GM19239 (cell line): ENCODE results near the gene PRKCZ.
"Not testable (repeated sequence)": the region's sequence is repeated elsewhere in the genome, so short reads cannot be mapped to it uniquely, and the experiment has no call there.

Experiments used
- DNase-seq: peaks from one replicate; pipeline ENCODE4 v3.0.0; 2011; ENCODE audit warnings: low spot score; ENCODE audit not compliant: insufficient read length
- FAIRE-seq: peaks from 2 replicates; lab custom pipeline; 2011; peaks lifted over from hg19 to GRCh38; lab: Jason Lieb, UNC

The PRKCZ gene

DNA sequence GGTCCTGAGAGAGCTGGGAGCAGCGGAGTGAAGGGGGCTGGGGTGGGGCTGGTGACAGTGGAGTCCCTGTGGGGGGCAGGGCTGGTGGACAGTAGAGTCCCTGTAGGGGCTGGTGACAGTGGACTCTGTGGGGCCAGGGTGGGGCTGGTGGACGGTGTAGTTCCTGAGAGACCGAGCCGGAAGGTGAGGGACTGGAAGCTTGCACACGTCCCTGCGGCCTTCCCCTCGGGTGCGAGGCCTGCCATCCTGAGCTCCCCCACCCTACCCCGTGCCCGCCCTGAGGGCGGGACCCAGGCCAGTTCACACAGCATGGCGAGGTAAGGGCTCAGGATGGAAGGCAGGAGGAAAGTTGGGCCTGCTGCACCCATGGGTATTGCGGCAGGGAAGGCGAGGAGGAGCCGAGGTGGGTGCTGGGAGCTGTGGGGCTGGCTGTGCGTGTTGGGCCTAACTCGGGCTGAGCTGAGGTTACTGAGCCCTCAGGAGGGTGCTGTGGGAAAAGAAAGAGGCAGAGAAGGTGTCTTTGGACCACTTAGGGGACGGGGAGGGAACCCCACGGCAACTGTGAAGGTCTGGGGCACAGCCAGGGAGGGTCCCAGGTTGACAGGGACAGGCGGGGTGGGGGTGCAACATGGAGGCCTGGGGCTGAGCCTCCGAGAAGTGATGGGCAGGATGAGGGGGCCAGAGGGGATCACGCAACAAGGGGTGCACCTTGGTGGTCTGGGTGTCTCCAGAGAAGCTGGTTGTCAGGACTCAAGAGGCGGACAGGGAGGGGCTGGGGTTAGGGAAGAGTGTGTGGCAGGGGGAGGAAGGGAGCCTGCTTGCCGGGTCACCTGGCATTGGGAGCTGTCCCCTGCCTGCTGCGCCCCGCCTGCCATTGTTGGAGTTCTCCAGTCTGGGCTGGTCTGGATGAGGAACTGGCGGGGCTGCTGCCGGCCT, 60.8 kb downstream of the PRKCZ start:
- no peak for DNase-seq
- no peak for FAIRE-seq

DNA sequence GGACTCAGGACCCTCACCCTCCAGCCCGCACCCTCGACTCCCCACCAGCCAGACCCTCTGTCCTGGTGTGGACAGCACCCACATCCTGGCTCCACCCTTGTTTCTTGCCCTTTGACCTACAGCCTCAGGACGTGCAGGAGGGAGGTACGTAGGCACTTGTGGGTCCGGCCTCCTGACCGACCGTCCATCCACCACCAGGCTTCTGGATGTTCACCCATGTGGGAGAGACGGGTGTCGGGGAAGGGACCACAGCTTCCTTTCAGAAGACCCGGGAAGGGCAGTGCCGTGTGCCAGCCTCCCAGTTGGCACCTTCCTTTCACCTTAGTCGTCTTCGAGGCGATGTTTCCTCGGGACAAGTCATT, 61.4 kb downstream of the PRKCZ start:
- FAIRE-seq (no peak), DNase-seq (no peak)

DNA sequence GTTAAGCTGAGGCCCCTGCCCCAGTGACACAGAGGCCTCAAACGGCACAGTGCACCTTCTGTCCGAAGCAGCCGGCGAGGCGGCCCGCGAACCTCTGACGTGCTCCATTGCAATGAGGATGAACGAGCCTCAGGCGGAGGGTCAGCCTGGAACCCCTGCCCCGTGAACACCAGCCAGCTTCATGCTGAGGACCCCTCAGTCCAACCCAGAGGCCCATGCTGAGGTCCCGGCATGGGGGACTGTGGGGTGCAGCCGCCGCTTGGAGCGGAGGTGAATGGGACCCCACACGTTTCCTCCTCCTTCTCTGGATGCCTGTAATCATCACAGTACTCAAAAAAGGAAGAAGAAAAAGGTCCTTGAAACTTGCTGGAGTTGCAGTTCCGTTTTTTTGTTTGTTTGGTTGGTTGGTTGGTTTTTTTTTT, 62.1 kb downstream of the PRKCZ start:
- DNase-seq (peak; percentile 86), FAIRE-seq (peak; percentile 78)

DNA sequence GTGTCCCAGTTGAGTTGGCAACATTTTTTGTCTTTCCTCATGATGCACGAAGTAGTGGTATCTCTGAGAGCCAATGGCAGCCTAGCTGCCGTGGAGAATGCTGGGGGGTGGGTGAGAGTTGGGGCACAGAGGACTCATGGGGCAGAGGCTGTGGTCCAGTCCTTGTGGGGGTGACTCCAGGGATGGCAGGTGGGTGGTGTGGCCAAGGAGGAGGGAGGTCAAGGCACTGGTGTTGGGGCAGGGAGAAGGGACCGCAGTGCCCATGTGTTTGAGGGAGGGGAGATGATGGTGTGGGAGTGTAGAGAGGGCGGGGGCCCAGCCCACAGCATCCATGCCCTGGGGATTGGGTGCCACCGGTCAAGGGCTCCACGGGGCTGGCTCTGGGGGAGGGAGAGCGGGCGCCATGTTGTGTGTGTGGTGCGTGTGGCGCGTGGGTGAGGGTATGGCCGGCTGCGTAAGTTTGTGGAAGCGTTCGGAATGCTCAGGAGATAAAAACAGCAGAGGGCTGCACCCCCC, 63.5 kb downstream of the PRKCZ start:
- DNase-seq (no peak), FAIRE-seq (no peak)

DNA sequence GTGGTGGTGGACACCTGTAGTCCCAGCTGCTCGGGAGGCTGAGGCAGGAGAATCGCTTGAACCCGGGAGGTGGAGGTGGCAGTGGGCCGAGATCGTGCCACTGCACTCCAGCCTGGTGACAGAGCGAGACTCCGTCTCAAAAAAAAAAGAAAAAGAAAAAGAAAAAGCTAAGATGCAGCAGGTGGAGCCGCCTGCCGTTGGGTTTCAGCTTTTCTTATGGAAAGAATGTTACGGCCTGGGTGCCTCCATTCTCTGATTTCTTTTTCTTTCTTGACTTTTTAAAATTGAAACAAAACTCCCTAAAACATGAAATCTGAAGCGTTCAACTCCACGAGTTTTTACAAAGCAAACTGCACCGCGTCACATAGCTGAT, 64.4 kb downstream of the PRKCZ start:
- not testable (repeated sequence) for DNase-seq, FAIRE-seq

DNA sequence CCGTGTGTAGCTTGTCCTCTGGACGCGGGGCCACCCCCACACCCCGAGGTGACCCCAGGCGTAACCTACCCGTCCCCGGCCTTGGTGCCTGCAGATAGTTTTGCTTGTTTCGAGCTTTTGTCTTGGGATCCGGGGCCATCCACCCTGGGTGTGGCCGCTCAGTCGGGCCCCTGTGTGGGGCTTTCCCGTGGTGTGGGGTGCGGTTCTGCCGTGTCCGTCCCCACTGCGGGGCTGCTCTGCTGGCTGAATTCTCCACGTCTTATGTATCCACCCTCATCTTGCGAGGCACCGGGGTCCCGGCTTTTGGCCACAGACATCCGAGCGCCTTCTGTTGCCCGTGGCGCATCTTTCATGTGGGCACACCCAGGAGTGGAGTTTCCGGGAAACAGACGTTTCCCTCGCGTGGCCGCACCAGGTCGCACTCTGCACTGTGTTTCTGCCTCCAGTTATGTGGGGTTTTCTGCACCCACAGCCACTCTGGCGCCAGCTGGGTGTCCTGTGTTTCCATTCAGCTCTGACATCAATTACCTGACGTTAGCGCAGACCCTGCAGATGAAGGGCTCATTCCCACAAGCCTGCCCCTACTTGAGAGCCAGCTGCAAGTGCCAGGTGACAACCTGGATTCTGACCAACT, 64.9 kb downstream of the PRKCZ start:
- FAIRE-seq = no peak
- DNase-seq = no peak

DNA sequence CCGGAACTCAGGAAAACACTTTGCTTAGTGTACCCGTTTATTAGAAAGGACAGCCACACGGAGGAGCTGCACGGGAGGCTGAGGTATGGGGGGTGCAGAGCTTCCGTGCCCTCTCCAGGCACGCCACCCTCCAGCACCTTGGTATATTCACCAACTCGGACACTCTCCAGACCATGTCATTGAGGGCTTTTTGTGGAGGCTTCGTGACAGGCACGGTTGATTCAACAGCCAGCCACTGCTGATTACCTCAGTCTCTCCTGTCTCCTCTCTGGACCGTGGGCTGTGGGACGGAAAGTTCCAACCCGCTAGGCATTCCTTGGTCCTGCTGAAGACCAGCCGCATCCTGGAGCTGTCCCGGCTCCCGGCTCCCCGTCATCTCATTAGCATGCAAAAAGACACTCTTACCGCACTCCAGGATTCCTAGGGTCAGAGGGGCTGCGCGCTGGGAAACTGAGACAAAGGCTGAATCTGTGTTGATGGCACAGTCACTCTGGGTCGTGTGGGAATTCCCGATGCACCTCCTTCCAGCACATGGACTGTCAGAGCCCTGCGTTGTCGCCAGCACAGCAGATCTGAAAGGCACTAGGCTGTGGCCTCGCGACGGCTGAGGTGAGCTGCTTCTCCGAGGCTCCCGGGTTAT, 65.6 kb downstream of the PRKCZ start:
- no peak for DNase-seq
- FAIRE-seq = no peak

DNA sequence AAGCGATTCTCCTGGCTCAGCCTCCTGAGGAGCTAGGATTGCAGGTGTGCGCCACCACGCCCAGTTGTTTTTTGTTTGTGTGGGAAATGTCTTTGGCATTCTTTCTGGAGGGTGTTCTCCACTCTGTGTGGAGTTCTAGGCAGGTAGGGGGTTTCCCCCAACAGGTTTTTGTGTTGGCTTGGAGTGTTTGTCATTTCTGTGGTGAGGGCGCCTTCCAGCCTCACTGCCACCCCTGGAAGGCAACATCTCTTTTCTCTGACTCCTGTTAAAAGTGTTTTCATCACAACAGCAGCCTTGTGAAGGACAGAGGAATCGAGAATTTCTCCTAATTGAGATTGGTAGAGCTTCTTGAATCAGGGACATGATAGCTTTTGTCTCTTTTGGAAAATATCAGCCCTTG, 69.7 kb downstream of the PRKCZ start:
- DNase-seq (no peak), FAIRE-seq (no peak)

DNA sequence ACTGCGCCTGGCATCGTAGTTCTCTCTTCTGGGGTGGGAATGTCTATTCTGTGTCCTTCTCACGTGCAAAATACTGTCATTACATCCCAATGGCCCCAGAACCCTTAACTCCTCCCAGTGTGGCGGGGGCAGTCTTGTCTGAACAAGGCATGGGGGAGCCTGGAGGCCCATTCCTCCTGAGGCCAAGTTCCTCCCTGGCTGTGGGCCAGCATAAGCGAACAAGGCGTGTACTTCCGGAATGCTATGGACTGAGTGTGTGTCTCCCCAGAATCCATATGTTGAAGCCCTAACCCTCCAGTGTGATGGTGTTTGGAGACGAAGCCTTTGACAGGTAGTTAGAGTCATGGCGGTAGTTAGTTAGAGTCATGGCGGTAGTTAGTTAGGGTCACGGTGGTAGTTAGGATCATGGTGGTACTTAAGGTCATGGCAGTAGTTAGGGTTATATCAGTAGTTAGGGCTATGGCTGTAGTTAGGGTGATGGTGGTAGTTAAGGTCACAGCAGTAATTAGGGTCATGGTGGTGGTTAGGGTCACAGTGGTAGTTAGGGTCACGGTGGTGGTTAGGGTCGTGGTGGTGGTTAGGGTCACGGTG, 71.0 kb downstream of the PRKCZ start:
- FAIRE-seq (no peak), DNase-seq (no peak)

DNA sequence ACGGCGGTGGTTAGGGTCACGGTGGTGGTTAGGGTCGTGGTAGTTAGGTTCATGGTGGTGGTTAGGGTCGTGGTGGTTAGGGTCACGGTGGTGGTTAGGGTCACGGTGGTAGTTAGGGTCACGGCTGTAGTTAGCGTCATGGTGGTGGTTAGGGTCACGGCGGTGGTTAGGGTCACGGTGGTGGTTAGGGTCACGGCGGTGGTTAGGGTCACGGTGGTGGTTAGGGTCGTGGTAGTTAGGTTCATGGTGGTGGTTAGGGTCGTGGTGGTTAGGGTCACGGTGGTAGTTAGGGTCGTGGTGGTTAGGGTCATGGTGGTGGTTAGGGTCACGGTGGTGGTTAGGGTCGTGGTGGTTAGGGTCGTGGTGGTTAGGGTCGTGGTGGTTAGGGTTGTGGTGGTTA, 71.6 kb downstream of the PRKCZ start:
- not testable (repeated sequence) for FAIRE-seq

DNA sequence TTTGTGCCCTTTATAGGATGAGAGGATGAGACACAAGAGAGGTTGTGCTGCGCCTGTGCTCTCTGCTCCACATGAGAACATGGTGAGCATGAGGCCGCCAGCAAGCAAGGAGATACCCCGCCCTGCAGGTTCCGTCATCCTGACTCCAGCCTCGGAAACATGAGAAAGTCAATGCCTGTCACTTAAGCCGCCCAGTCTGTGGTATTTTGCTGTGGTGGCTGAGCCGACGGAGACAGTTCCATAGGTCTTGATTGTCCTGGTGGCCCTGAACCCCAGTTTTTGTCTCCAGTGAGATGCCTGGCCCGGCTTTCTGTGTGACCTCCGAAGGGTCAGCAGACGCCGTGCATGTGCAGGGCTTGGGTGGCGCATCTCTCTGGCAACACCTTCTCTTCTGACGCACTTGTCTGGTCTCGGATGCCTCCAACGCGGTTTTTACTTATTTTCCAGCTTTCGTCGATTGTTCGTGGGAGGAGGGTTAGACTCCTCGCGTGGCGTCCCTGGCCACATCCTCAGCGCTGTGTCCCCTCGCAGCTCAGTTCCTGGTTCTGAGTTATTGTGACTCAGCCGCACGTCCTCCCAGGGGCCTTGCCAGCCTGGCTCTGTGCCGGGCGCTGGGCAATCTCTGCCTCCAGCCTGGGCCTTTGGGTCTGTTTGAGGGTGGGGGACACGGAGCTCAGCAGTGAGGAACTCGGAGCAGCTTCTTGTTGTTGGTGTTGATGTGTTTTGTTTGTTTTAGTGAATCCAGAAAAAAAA, 74.4 kb downstream of the PRKCZ start:
- FAIRE-seq (no peak), DNase-seq (no peak)

More for the DNA sequence above, 71.6 kb downstream of the PRKCZ start:
- DNase-seq = not testable (repeated sequence)

DNA sequence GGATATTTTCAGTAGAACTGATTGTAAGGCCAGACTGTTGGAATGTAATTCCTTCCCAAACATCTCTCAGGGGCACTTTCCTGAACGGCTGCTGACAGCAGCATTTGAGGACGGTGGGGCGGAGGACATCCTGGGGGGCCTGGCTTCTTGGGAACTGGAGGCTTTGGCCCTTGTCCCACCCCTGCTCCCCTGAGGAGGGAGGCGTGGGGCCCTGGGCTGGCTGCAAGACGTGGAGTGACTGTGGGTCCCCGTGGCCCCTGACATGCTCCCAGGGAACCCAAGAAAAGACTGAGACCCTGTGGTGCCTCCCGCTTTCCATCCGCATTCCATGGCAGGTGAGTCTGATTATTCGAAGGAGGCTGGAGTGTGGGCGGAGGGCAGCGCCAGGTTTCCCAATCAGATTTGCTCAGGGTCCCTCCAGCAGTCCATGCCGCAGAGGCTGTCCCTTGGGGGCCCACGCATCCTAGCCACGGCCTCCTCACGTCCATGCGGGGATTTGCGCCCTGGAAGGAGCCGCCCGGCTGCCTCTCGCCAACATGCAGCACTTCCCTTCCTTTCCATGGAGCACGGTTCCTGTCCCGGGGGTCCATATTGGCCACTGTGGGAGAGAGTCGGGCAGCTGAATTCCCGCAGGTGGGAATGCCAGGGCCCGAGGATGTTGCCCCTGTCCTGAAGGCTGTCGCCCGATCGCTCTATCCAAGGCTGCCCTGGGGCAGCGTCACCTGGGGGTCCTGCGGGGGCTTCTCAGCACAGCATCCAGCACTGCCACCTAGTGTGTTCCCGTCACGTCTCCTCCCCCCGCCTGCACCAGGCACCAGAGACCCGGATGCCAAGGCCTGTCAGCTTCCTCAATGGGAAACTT, 75.4 kb downstream of the PRKCZ start:
- FAIRE-seq (no peak), DNase-seq (no peak)

DNA sequence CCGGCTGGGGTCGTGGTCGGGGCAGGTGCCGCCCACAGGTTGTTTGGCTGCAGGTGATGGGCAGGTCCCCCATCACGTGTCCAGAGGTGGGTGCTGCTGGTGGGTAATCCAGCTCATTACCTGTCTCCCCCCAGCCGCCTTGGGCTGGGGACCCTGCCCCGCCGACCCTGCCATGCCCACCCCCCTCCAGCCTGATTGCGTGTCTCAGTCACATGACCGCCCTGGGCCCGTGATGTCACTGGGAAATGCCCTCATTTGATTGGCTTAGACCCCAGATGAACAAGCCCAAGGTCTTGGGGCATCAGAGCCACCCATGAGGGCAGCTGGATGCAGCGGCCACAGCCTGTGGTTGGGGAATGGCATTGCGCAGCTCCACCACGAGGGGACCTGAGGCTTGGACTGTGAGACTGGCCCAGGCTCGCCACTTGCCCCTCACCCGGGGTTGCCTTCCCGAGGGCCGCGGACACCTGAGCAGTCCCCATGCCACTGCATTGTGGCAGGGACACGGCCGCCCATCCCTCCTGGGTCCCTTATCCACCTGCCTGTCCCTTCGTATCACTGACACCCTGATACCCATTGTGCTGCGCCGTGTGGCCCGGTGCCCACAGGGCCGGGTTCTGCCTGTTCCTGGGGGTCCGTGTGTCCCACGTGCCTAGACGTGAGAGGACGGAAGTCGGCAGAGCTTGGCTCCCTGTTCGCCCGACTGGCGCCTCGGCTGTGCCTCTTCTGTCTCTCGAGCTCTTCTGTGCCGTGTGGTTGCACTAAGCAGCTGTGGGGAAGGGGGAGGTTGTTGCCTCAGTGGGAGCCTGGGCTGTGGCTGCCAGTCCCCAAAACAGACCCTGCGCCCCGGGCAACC, 76.3 kb downstream of the PRKCZ start:
- FAIRE-seq (no peak), DNase-seq (no peak)

DNA sequence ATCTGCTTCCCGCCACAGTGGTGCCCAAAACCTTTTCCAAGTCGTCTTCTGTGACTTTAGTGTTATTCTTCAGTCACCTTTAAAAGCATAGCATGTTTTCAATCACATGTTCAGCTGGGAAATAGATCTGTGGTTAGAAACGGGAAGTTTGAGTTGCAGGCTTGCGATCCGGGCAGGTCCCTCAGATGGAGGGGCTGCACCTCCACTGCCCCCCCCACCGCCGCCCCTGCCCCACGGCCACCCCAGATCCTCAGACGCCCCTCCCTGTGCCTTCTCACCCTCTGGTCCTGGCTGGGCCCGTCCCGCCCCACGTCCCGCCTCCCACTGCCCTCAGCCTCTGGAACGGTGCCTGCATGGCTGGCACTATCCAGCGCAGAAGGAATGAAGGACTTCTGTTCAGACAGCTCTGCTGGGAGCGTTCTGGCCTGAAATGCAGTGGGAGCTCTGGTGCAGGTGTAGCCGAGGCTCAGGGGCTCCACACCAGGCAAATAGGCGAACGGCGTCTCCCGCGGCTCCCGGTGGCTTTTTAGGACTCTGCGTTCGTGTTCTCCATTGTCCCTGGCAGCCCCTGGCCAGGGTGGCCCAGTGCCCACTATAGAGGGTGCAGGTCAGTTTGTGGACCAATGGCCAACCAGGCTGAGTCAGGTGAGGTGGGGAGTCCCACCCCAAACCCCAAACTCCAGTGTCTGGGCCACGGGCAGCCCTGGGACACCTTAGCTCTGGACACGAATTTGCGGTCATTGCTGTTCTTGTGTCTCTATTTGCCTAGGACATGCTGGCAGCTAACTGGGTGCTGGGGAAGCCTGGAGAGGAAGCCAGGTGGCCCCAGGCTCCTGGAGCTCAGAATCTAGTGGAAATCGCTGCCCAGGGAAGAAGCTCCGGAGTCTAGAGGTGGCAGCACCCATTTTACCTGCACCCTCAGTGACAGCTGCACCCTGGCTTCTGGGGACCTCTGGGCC, 77.3 kb downstream of the PRKCZ start:
- no peak for DNase-seq
- no peak for FAIRE-seq

DNA sequence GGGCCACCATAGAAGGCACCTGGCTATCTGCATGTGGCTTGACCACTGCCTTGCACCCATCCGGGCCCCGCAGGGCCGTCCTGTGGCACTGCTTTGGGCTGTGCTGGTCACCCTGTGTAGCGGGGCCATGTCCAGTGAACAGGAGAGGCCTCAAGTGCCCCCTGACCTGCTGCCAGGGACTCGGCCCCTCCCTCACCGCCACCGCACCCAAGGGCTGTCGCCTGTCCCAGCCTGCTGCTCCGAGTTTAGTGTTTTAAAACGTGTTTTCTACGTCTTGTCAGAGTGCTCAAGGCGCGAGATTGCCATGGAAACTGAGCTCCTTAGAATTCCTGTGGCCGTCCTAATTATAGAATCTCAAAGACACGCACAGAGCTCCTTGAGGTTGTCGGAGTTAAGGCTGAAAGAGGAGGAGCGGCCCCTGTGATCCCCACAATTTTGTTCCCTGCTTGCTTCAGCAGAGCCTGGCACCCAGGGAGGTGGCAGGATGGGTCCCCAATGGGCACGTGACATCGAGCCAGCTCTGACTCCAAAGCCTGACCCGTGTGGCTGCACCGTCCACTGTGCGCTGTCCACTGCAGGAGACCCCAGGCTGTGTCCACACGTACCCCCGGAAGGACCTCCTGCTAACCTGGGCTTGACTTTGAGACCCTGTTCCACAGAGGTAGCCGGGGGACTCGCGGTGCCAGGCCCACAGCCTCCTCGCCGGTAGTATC, 78.1 kb downstream of the PRKCZ start:
- FAIRE-seq (no peak), DNase-seq (no peak)

DNA sequence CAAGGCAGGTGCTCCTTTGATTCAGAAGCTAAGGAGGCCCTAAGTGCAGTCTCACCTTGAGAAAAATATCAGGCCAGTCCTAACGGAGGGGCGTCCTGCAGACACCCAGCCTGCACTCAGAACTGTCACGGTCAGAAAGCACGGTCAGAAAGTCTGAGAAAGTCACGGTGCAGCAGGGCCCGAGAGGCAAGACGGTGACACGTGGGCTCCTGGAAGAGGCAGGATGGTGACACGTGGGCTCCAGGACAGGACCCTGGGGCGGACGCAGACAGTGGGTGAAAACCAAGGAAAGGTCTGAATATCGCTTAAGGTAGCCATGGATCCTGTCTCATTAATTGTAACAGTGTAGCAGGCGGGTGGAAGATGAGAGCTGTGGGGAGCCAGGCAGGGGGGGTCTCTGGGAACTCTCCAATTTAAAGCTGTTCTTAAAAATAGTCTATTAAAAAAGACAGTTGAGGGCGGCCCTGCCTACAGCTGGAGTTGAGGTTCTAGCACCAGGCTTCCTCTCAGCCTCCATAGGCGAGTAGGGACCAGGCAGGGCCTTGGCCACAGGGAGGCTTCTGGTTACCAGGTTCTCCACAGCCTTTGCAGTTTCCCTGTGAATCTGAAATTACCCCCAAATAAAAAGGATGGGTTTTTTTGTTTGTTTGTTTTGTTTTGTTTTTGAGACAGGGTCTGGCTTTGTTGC, 79.2 kb downstream of the PRKCZ start:
- FAIRE-seq = no peak
- DNase-seq = no peak
